ENCODE data around the gene PITRM1.

GRCh38 chr10:3133948-3134347, 38.6 kb downstream of the PITRM1 start:
- TF ChIP-seq CTCF (IDR thresholded peaks at IDR 0.05): no peak
- TF ChIP-seq POLR2AphosphoS5 (IDR thresholded peaks at IDR 0.05): no peak
